A549 (cell line): ENCODE results near the gene DCAF15. TPM values are rescaled to one million over a fixed set of nuclear protein-coding genes. Genes with fewer than 3 reads are reported as not detected.
A peak's percentile ranks its signal among the peaks of the same experiment; 100 is the strongest.

Experiments
- ATAC-seq, 2 experiments: fragments of 200-7000 bp in 1 of 2; fragments of >200 bp in 1 of 2; cut with Nextera tagmentation in 1 of 2; cut with Tn5 transposase in 1 of 2; 3 replicates each; pipeline versions ENCODE4 v1.8.0 to v1.9.1; 2018 to 2020; ENCODE audit warnings: mild to moderate bottlenecking in 1 of 2, moderate library complexity in 1 of 2
- CTCF ChIA-PET: fragments of 300-600 bp; sonication (Branson Sonifier 250); formaldehyde crosslinking; extraction: SDS; loops from one replicate; lab custom pipeline; 2021; ENCODE audit warnings: antibody characterized with exemption, inconsistent platforms; lab: Yijun Ruan, JAX
- POLR2A ChIA-PET: fragments of 350-600 bp; formaldehyde crosslinking; extraction: SDS; loops from one replicate; lab custom pipeline; 2021; ENCODE audit warnings: antibody characterized with exemption, inconsistent platforms; lab: Yijun Ruan, JAX
- DNase-seq, 2 experiments: peaks; one replicate each; pipeline versions ENCODE4 v3.0.0 to v3.0.0-alpha.2; 2011 to 2016; ENCODE audit warnings: low read depth in 1 of 2, low spot score in 1 of 2
- FAIRE-seq: peaks from 2 replicates; lab custom pipeline; 2011; peaks lifted over from hg19 to GRCh38; lab: Jason Lieb, UNC
- H3K27ac ChIP-seq, 2 experiments: fragments of >200 bp; sonication (Bioruptor Twin); formaldehyde crosslinking; 3 replicates each; pipeline ENCODE4 v1.5.1; 2016 to 2017
- H3K4me1 ChIP-seq: fragments of >200 bp; sonication (Bioruptor Twin); formaldehyde crosslinking; 3 replicates; pipeline ENCODE4 v1.6.1; 2016
- H3K4me2 ChIP-seq: fragments of >200 bp; sonication (Bioruptor Twin); formaldehyde crosslinking; 3 replicates; pipeline ENCODE4 v1.6.1; 2016
- H3K4me3 ChIP-seq: fragments of >200 bp; sonication (Bioruptor Twin); formaldehyde crosslinking; 3 replicates; pipeline ENCODE4 v1.5.1; 2016
- H3K9me3 ChIP-seq: fragments of >200 bp; sonication (Bioruptor Twin); formaldehyde crosslinking; 3 replicates; pipeline ENCODE4 v1.6.1; 2016
- BCL3 ChIP-seq: fragments of >200 bp; sonication (Bioruptor Twin); formaldehyde crosslinking; IDR thresholded peaks from 3 replicates; pipeline ENCODE4 v1.6.1; 2016
- CBX2 ChIP-seq: fragments of 200-600 bp; sonication (generic); IDR thresholded peaks from 2 replicates; pipeline ENCODE4 v1.6.1; 2016; ENCODE audit warnings: low read depth, mild to moderate bottlenecking, borderline replicate concordance
- CHD2 ChIP-seq: fragments of 150-350 bp; IDR thresholded peaks from 2 replicates; pipeline ENCODE4 v1.6.1; 2014; ENCODE audit warnings: low read length; ENCODE audit not compliant: partially characterized antibody
- EHF ChIP-seq: fragments of 250-450 bp; sonication (Bioruptor Pico); IDR thresholded peaks from 2 replicates; pipeline ENCODE4 v1.5.0; 2020; ENCODE audit warnings: mild to moderate bottlenecking
- EP300 ChIP-seq, 2 experiments: fragments of >200 bp; sonication (Bioruptor Twin); formaldehyde crosslinking; IDR thresholded peaks; 2 replicates in 1 of 2; 3 replicates in 1 of 2; pipeline ENCODE4 v1.6.1; 2016 to 2017
- FOSB ChIP-seq: fragments of 250-450 bp; sonication (Bioruptor Pico); IDR thresholded peaks from 2 replicates; pipeline ENCODE4 v1.5.0; 2020; ENCODE audit warnings: mild to moderate bottlenecking, moderate library complexity
- FOSL2 ChIP-seq, 2 experiments: fragments of 450-650 bp in 1 of 2; fragments of >200 bp in 1 of 2; sonication (Bioruptor Twin) in 1 of 2; formaldehyde crosslinking; IDR thresholded peaks; 2 replicates each; pipeline versions ENCODE4 v1.5.0 to v1.6.1; 2016 to 2020; ENCODE audit warnings: mild to moderate bottlenecking in 1 of 2, moderate library complexity in 1 of 2
- FOXS1 ChIP-seq: fragments of 250-450 bp; sonication (Bioruptor Pico); IDR thresholded peaks from 2 replicates; pipeline ENCODE4 v1.5.0; 2020; ENCODE audit warnings: mild to moderate bottlenecking, moderate library complexity
- GATA3 ChIP-seq: IDR thresholded peaks from 2 replicates; pipeline ENCODE4 v1.6.1; 2012; ENCODE audit warnings: borderline replicate concordance
- HDAC2 ChIP-seq: fragments of 200-600 bp; sonication (generic); IDR thresholded peaks from 2 replicates; pipeline ENCODE4 v1.6.1; 2016
- HES2 ChIP-seq: fragments of >200 bp; sonication (Bioruptor Twin); formaldehyde crosslinking; IDR thresholded peaks from 2 replicates; pipeline ENCODE4 v1.6.1; 2016
- HOXA7 ChIP-seq: fragments of 250-450 bp; sonication (Bioruptor Pico); IDR thresholded peaks from 2 replicates; pipeline ENCODE4 v1.5.0; 2020; ENCODE audit warnings: mild to moderate bottlenecking, moderate library complexity
- JUNB ChIP-seq: fragments of >200 bp; sonication (Bioruptor Twin); formaldehyde crosslinking; IDR thresholded peaks from 2 replicates; pipeline ENCODE4 v1.6.1; 2016
- KDM1A ChIP-seq: fragments of 200-600 bp; sonication (generic); IDR thresholded peaks from 2 replicates; pipeline ENCODE4 v1.6.1; 2016; ENCODE audit warnings: low read depth, mild to moderate bottlenecking
- MAX ChIP-seq: IDR thresholded peaks from 2 replicates; pipeline ENCODE4 v1.6.1; 2012
- MAZ ChIP-seq: fragments of 150-350 bp; IDR thresholded peaks from 2 replicates; pipeline ENCODE4 v1.6.1; 2014; ENCODE audit warnings: antibody characterized with exemption, low read depth, low read length, borderline replicate concordance
- NR3C1 ChIP-seq: fragments of >200 bp; sonication (Bioruptor Twin); formaldehyde crosslinking; IDR thresholded peaks from 3 replicates; pipeline ENCODE4 v1.6.1; 2017
- PHF8 ChIP-seq: fragments of 200-600 bp; sonication (generic); IDR thresholded peaks from 2 replicates; pipeline ENCODE4 v1.6.1; 2016; ENCODE audit warnings: low read depth, mild to moderate bottlenecking, antibody characterized with exemption, moderate library complexity, borderline replicate concordance
- REST ChIP-seq: fragments of 200-600 bp; sonication (generic); IDR thresholded peaks from 2 replicates; pipeline ENCODE4 v1.6.1; 2016; ENCODE audit warnings: antibody characterized with exemption, mild to moderate bottlenecking, moderate library complexity
- RFX5 ChIP-seq: fragments of 450-650 bp; IDR thresholded peaks from 2 replicates; pipeline ENCODE4 v1.7.1; 2014; ENCODE audit warnings: antibody characterized with exemption, mild to moderate bottlenecking, moderate library complexity
- SMC3 ChIP-seq: fragments of >200 bp; sonication (Bioruptor Twin); formaldehyde crosslinking; IDR thresholded peaks from 3 replicates; pipeline ENCODE4 v1.6.1; 2018; ENCODE audit warnings: inconsistent platforms
- SREBF2 ChIP-seq: fragments of 450-650 bp; IDR thresholded peaks from 2 replicates; pipeline ENCODE4 v1.6.1; 2014; ENCODE audit warnings: mild to moderate bottlenecking, moderate library complexity
- USF2 ChIP-seq: fragments of 450-650 bp; IDR thresholded peaks from 2 replicates; pipeline ENCODE4 v1.6.1; 2014; ENCODE audit warnings: antibody characterized with exemption
- ZFP36 ChIP-seq: fragments of 450-650 bp; IDR thresholded peaks from 2 replicates; pipeline ENCODE4 v1.6.1; 2014; ENCODE audit warnings: borderline replicate concordance; ENCODE audit not compliant: partially characterized antibody
- ZNF302 ChIP-seq: fragments of 250-450 bp; sonication (Bioruptor Pico); IDR thresholded peaks from 2 replicates; pipeline ENCODE4 v1.9.0; 2021; ENCODE audit warnings: inconsistent platforms, mild to moderate bottlenecking, moderate library complexity
- whole genome bisulfite sequencing: methylation state at CpG from one replicate; pipeline ENCODE4 v1.1.6; 2017; ENCODE audit errors: missing lambda C conversion rate; 5-methylcytosine and 5-hydroxymethylcytosine counted together
- polyA plus RNA-seq, 4 experiments: library from polyadenylated mRNA; depleted of rRNA in 3 of 4; stranded (reverse); fragments of >200 nt; fragmentation: RNase III in 1 of 4; extraction: RNeasy Plus Mini Kit Qiagen cat#74134 plus additional on column Dnase treatment in 1 of 4; gene quantifications; 2 replicates in 3 of 4; 3 replicates in 1 of 4; pipeline ENCODE4 v1.2.3, GENCODE V29; 2011 to 2017

DCAF15 gene
- polyA plus RNA-seq, 2 of the 4 experiments (the other 2 are of a cell fraction): 10.2 to 23.0 TPM

- H3K4me2 ChIP-seq: no peak overlapping the region
- CTCF ChIA-PET: interaction anchor here (0.6 to 1.2 kb wide), 2 partner anchors 116 to 125 kb away, joined by 3 read pairs; no protein-coding TSS in a partner anchor
- no peak for ATAC-seq
- WGBS: 86% methylated on average over 1 of the region's 1 CpG
- TF ChIP-seq MAZ (no peak), RFX5 (no peak), CBX2 (no peak), SREBF2 (no peak), CHD2 (no peak), HOXA7 (CRISPR knock-in tag) (no peak), NR3C1 (no peak), BCL3 (no peak), FOSL2 (IDR thresholded peaks at IDR 0.05) (no peak), FOSL2 (CRISPR knock-in tag; IDR thresholded peaks at IDR 0.05) (no peak), FOSB (CRISPR knock-in tag) (no peak), ZFP36 (no peak), GATA3 (no peak), MAX (no peak), FOXS1 (CRISPR knock-in tag) (no peak), USF2 (no peak), JUNB (no peak), HDAC2 (no peak)
- TF ChIP-seq, all 56 proteins: peak for 0
- FAIRE-seq (no peak), DNase-seq (no peak)
- H3K27ac ChIP-seq: no peak overlapping the region
- H3K4me3 ChIP-seq: no peak overlapping the region
- POLR2A ChIA-PET: no interaction called here
- H3K4me1 ChIP-seq: peaks cover 8% of the 10 kb centered on the region; the same call in 1 of the 3 replicates
- peaks cover 6% of the 10 kb centered on the region; the same call in 1 of the 3 replicates for H3K9me3 ChIP-seq
These were observed 46.1 kb downstream of the DCAF15 start for GRCh38 chr19:13998426-13998825.

- ATAC-seq (no peak), DNase-seq (no peak), FAIRE-seq (no peak)
- Histone ChIP-seq H3K27ac (no peak overlapping the region), H3K4me1 (peaks cover 10% of the 10 kb centered on the region; the same call in 1 of the 3 replicates), H3K9me3 (peaks cover 6% of the 10 kb centered on the region; the same call in 1 of the 3 replicates), H3K4me2 (no peak overlapping the region), H3K4me3 (no peak overlapping the region)
- POLR2A ChIA-PET: no interaction called here
- 92% methylated on average over 3 of the region's 3 CpGs for WGBS
- TF ChIP-seq ZNF302 (CRISPR knock-in tag) (no peak), KDM1A (peak; percentile 56; the same call in 1 of the 2 replicates)
- CTCF ChIA-PET: interaction anchor here (1.2 kb wide), 1 partner anchor 117 kb away, joined by 3 read pairs; no protein-coding TSS in a partner anchor
These were observed 46.8 kb downstream of the DCAF15 start for GRCh38 chr19:13999085-13999484.

GRCh38 chr19:14000691-14001375 lies 48.5 kb downstream of the DCAF15 start:
- TF ChIP-seq REST (no peak), EP300 (IDR thresholded peaks at IDR 0.05) (no peak), PHF8 (no peak), EHF (CRISPR knock-in tag) (no peak), SMC3 (no peak), HES2 (no peak)
- 92% methylated on average over 13 of the region's 13 CpGs for WGBS
- DNase-seq (no peak), ATAC-seq (no peak), FAIRE-seq (no peak)
- H3K4me2 ChIP-seq: no peak overlapping the region
- no peak overlapping the region for H3K4me3 ChIP-seq
- H3K27ac ChIP-seq: no peak overlapping the region
- peaks cover 14% of the 10 kb centered on the region; the same call in 1 of the 3 replicates for H3K4me1 ChIP-seq
- ChIA-PET CTCF (no interaction called here), POLR2A (no interaction called here)
- peaks cover 6% of the 10 kb centered on the region; the same call in 1 of the 3 replicates for H3K9me3 ChIP-seq
